ENCODE measurements around the gene POLK.

- TF ChIP-seq, protein P1, sequence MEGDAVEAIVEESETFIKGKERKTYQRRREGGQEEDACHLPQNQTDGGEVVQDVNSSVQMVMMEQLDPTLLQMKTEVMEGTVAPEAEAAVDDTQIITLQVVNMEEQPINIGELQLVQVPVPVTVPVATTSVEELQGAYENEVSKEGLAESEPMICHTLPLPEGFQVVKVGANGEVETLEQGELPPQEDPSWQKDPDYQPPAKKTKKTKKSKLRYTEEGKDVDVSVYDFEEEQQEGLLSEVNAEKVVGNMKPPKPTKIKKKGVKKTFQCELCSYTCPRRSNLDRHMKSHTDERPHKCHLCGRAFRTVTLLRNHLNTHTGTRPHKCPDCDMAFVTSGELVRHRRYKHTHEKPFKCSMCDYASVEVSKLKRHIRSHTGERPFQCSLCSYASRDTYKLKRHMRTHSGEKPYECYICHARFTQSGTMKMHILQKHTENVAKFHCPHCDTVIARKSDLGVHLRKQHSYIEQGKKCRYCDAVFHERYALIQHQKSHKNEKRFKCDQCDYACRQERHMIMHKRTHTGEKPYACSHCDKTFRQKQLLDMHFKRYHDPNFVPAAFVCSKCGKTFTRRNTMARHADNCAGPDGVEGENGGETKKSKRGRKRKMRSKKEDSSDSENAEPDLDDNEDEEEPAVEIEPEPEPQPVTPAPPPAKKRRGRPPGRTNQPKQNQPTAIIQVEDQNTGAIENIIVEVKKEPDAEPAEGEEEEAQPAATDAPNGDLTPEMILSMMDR (IDR thresholded peaks at IDR 0.05; ENCODE audit: low read depth, low read length, missing input control) = no peak
- TF ChIP-seq TAF1 (conservative IDR thresholded peaks at IDR 0.05) (no peak), FOXA2 (IDR thresholded peaks at IDR 0.05) (no peak), RXRA (IDR thresholded peaks at IDR 0.05) (no peak), GABPA (IDR thresholded peaks at IDR 0.05 in 1 of 2, conservative IDR thresholded peaks at IDR 0.05 in 1 of 2) (no peak)
These were observed 106.2 kb downstream of the POLK start for GRCh38 chr5:75617736-75618352.
